NCI-H128 (cell line): Measurements from ENCODE around the gene RO60.

Experiments used
- DNase-seq: peaks from one replicate; lab custom pipeline; 2025; ENCODE audit not compliant: unreplicated experiment; lab: John Stamatoyannopoulos, UW

RO60 gene

GRCh38 chr1:193060406-193060805 is 994 bp downstream of the RO60 start:
- DNase-seq, result no peak

GRCh38 chr1:193060938-193061337 is 1.5 kb downstream of the RO60 start:
- DNase-seq, result no peak

- no peak for DNase-seq
Measured at GRCh38 chr1:193062698-193063463, 3.5 kb downstream of the RO60 start.

GRCh38 chr1:193065954-193066353 is 6.5 kb downstream of the RO60 start:
- no peak for DNase-seq

- no peak for DNase-seq
Measured at GRCh38 chr1:193066606-193067005, 7.2 kb downstream of the RO60 start.

- DNase-seq, result no peak
Measured at GRCh38 chr1:193068013-193068412, 8.6 kb downstream of the RO60 start.

GRCh38 chr1:193069748-193070385 is 10.5 kb downstream of the RO60 start:
- no peak for DNase-seq

GRCh38 chr1:193070386-193070753 is 11.0 kb downstream of the RO60 start:
- DNase-seq, result no peak

GRCh38 chr1:193070942-193071341 is 11.5 kb downstream of the RO60 start:
- no peak for DNase-seq

GRCh38 chr1:193077991-193078390 is 18.6 kb downstream of the RO60 start:
- no peak for DNase-seq

- no peak for DNase-seq
Measured at GRCh38 chr1:193079187-193079586, 19.8 kb downstream of the RO60 start.

GRCh38 chr1:193083365-193084088 is 24.1 kb downstream of the RO60 start:
- no peak for DNase-seq

GRCh38 chr1:193085263-193085662 is 25.9 kb downstream of the RO60 start:
- no peak for DNase-seq

GRCh38 chr1:193086342-193086741 is 26.9 kb downstream of the RO60 start:
- DNase-seq, result no peak

- DNase-seq, result no peak
Measured at GRCh38 chr1:193087893-193088292, 28.5 kb downstream of the RO60 start.

GRCh38 chr1:193090865-193091264 is 31.5 kb downstream of the RO60 start:
- DNase-seq, result no peak

- no peak for DNase-seq
Measured at GRCh38 chr1:193094112-193094511, 34.7 kb downstream of the RO60 start.

- no peak for DNase-seq
Measured at GRCh38 chr1:193102662-193103061, 43.2 kb downstream of the RO60 start.

GRCh38 chr1:193103759-193104501 is 44.5 kb downstream of the RO60 start:
- DNase-seq, result no peak

- no peak for DNase-seq
Measured at GRCh38 chr1:193104502-193104906, 45.1 kb downstream of the RO60 start.
